Mucosa of descending colon (tissue), 3 donors: ENCODE results near the gene SLC38A6. TPM values are rescaled to one million over a fixed set of nuclear protein-coding genes. Genes with fewer than 3 reads are reported as not detected.
A peak's percentile ranks its signal among the peaks of the same experiment; 100 is the strongest.

Source experiments
- ATAC-seq: fragments of 200-7000 bp; cut with Tn5 transposase; one replicate; pipeline ENCODE4 v1.9.1; 2020; ENCODE audit warnings: mild to moderate bottlenecking, moderate library complexity
- DNase-seq, 3 donors: peaks; one replicate each; pipeline ENCODE4 v3.0.0-alpha.2; 2020
- H3K36me3 ChIP-seq: fragments of 200-600 bp; one replicate; pipeline ENCODE4 v1.8.0; 2021; ENCODE audit warnings: low read depth, mild to moderate bottlenecking
- H3K4me1 ChIP-seq: fragments of 200-600 bp; one replicate; pipeline ENCODE4 v1.8.0; 2021; ENCODE audit warnings: low read depth, mild to moderate bottlenecking
- H3K4me3 ChIP-seq: fragments of 200-600 bp; one replicate; pipeline ENCODE4 v1.8.0; 2021; ENCODE audit warnings: mild to moderate bottlenecking
- H3K9me3 ChIP-seq: fragments of 200-600 bp; one replicate; pipeline ENCODE4 v1.8.0; 2021; ENCODE audit warnings: mild to moderate bottlenecking
- intact Hi-C, 2 donors: fragments of 100-400 bp; cut with DNase I in 1 of 2; cut with micrococcal nuclease in 1 of 2; formaldehyde crosslinking; loops; one replicate each; pipeline versions ENCODE4 v1.11.0 to v1.11.1; 2022; cut with DNase I, micrococcal nuclease
- total RNA-seq, 3 donors: library from RNA; stranded (reverse); fragmentation: NEBNext Ultra II Directional in 2 of 3; extraction: Animal tissue kit (Norgen Biotek cat#: 25700) in 2 of 3; gene quantifications; one replicate each; pipeline versions ENCODE4 v1.2.1 to v1.2.4, GENCODE V29; 2021 to 2023
- TF ChIP-seq, protein P1 (sequence below): fragments of 200-600 bp; IDR thresholded peaks from one replicate; pipeline ENCODE4 v1.8.0; 2022; ENCODE audit warnings: antibody characterized with exemption, mild to moderate bottlenecking
- donor health status: DM: no; HTN: no; CAD: no; lungs with moderate emphysema.
- donor health status: DM: no; HTN: no; CAD: no.
- donor health status: DM: no; HTN: yes; CAD: no.

SLC38A6 gene
- total RNA-seq, 3 donors from 2014 or later, result 7.4 to 13.6 (median 9.2) TPM

GRCh38 chr14:61074852-61075251 is 93.8 kb downstream of the SLC38A6 start:
- TF ChIP-seq, protein P1, sequence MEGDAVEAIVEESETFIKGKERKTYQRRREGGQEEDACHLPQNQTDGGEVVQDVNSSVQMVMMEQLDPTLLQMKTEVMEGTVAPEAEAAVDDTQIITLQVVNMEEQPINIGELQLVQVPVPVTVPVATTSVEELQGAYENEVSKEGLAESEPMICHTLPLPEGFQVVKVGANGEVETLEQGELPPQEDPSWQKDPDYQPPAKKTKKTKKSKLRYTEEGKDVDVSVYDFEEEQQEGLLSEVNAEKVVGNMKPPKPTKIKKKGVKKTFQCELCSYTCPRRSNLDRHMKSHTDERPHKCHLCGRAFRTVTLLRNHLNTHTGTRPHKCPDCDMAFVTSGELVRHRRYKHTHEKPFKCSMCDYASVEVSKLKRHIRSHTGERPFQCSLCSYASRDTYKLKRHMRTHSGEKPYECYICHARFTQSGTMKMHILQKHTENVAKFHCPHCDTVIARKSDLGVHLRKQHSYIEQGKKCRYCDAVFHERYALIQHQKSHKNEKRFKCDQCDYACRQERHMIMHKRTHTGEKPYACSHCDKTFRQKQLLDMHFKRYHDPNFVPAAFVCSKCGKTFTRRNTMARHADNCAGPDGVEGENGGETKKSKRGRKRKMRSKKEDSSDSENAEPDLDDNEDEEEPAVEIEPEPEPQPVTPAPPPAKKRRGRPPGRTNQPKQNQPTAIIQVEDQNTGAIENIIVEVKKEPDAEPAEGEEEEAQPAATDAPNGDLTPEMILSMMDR, result no peak
- Histone ChIP-seq H3K4me3 (no peak overlapping the region), H3K9me3 (no peaks in the 10 kb centered on the region), H3K36me3 (no peaks in the 10 kb centered on the region), H3K4me1 (no peaks in the 10 kb centered on the region)
- ATAC-seq, result no peak
- no peak for DNase-seq
- intact Hi-C loops, result no loop called here

DNA sequence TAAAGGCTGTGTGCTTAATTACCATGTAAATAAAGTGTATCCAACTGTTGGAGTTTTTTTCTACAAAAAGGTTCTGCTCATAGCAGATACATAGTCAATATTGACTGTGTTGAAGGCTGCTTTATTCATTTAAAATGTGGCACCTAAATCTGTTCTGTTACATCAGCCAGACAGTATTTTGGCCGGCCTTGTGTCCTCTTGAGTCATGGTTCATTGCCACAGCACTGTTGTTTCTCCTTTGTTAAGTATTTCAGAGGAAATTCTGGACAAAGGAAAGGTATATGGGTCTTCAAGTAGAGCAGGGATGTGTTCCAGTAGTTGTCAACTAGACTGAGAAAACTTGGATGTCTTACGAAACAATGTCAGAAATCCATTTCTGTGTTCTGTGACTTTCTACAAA is 95.5 kb downstream of the SLC38A6 start:
- no peaks in the 10 kb centered on the region for H3K36me3 ChIP-seq
- H3K9me3 ChIP-seq, result no peaks in the 10 kb centered on the region
- DNase-seq (no peak), ATAC-seq (no peak)
- no peak overlapping the region for H3K4me3 ChIP-seq
- intact Hi-C loops, result no loop called here
- TF ChIP-seq, protein P1, result no peak
- no peaks in the 10 kb centered on the region for H3K4me1 ChIP-seq

DNA sequence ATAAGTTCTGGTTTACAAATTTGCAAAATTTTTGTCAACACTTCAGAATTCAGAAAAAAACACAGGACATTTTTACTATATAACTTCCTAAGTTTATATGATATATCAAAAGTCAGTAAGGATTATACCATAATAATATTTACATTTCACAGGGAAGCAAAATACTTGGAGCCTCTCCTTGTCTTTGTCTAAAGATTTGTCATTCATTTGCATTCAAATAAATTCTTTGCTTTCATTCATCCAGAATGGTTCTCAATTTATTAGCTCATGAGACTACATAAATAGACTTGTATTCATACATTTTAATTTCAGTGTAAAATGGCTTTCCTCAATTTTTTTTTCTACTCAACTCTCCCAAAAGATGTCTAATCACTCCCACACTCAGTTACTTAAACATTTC is 96.4 kb downstream of the SLC38A6 start:
- TF ChIP-seq, protein P1, result no peak
- H3K36me3 ChIP-seq, result no peaks in the 10 kb centered on the region
- intact Hi-C loops, result no loop called here
- no peaks in the 10 kb centered on the region for H3K9me3 ChIP-seq
- DNase-seq (no peak), ATAC-seq (no peak)
- H3K4me1 ChIP-seq, result no peaks in the 10 kb centered on the region
- no peak overlapping the region for H3K4me3 ChIP-seq

GRCh38 chr14:61077951-61078720 is 97.1 kb downstream of the SLC38A6 start:
- no peaks in the 10 kb centered on the region for H3K4me1 ChIP-seq
- no peak overlapping the region for H3K4me3 ChIP-seq
- TF ChIP-seq, protein P1, result no peak
- DNase-seq (no peak), ATAC-seq (no peak)
- intact Hi-C loops, result no loop called here
- no peaks in the 10 kb centered on the region for H3K36me3 ChIP-seq
- H3K9me3 ChIP-seq, result no peaks in the 10 kb centered on the region

DNA sequence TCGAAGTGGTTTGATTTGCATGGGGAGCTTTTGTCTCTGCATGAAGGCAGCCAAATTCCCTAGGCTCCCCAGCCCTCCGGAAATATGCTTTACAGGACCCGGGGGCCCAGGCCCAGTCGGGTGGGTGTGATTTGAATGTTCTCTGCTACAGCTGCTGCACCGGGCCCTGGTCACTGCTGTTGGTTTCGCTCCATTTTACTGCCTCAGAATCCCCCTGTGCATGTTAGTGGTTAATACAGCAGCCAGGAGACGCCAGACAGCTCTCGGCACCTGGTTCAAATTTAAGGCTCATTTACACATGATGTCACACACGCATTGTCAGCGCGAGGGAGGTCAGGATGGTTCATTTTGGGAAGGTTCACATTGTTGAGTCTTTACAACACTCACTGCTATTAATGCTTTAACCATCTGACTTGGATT is 99.6 kb downstream of the SLC38A6 start:
- no peak for DNase-seq
- Histone ChIP-seq H3K4me1 (no peaks in the 10 kb centered on the region), H3K4me3 (no peak overlapping the region), H3K9me3 (no peaks in the 10 kb centered on the region), H3K36me3 (no peaks in the 10 kb centered on the region)
- TF ChIP-seq, protein P1, result no peak
- ATAC-seq, result peak; percentile 42
- intact Hi-C loops, result no loop called here

- intact Hi-C loops, result no loop called here
- no peak for DNase-seq
- ATAC-seq, result no peak
Measured at GRCh38 chr14:61088081-61088480, 107.0 kb downstream of the SLC38A6 start.

More at GRCh38 chr14:61088081-61088480, 107.0 kb downstream of the SLC38A6 start:
- no peaks in the 10 kb centered on the region for H3K36me3 ChIP-seq
- TF ChIP-seq, protein P1, result no peak
- H3K4me1 ChIP-seq, result no peaks in the 10 kb centered on the region
- H3K9me3 ChIP-seq, result no peaks in the 10 kb centered on the region
- no peak overlapping the region for H3K4me3 ChIP-seq
